OCI-LY1 (cell line): ENCODE results near the gene PTPRN2.

Experiments
- H2AFZ ChIP-seq: fragments of 200-600 bp; sonication (generic), shearing (Covaris generic); 2 replicates; pipeline ENCODE4 v1.6.0; 2014; ENCODE audit warnings: antibody characterized with exemption, mild to moderate bottlenecking, low read length
- H3F3A ChIP-seq: fragments of 200-600 bp; sonication (generic), shearing (Covaris generic); 2 replicates; pipeline ENCODE4 v1.6.0; 2014; ENCODE audit warnings: mild to moderate bottlenecking, antibody characterized with exemption, low read length, moderate library complexity; ENCODE audit not compliant: insufficient read depth
- H3K27ac ChIP-seq: fragments of 200-600 bp; sonication (generic); 2 replicates; pipeline ENCODE4 v1.5.1; 2014; ENCODE audit warnings: low read length, mixed run types, mild to moderate bottlenecking, low read depth; ENCODE audit not compliant: poor library complexity, severe bottlenecking
- H3K27me3 ChIP-seq: fragments of 200-600 bp; sonication (generic); 2 replicates; pipeline ENCODE4 v1.6.0; 2014; ENCODE audit warnings: antibody characterized with exemption, mild to moderate bottlenecking, low read length, moderate library complexity; ENCODE audit not compliant: insufficient read depth
- H3K36me3 ChIP-seq: fragments of 200-600 bp; sonication (generic); 2 replicates; pipeline ENCODE4 v1.6.1; 2014; ENCODE audit warnings: mild to moderate bottlenecking, antibody characterized with exemption, low read length, moderate library complexity, mixed read lengths; ENCODE audit not compliant: insufficient read depth
- H3K4me1 ChIP-seq: fragments of 200-600 bp; sonication (generic); 2 replicates; pipeline ENCODE4 v1.5.1; 2014; ENCODE audit warnings: mild to moderate bottlenecking, low read length, moderate library complexity; ENCODE audit not compliant: insufficient read depth, severe bottlenecking
- H3K4me2 ChIP-seq: fragments of 200-600 bp; sonication (generic), shearing (Covaris generic); 2 replicates; pipeline ENCODE4 v1.6.1; 2014; ENCODE audit warnings: low read length
- H3K4me3 ChIP-seq: fragments of 200-600 bp; sonication (generic); 2 replicates; pipeline ENCODE4 v1.5.1; 2014; ENCODE audit warnings: low read length, low read depth, mild to moderate bottlenecking, mixed read lengths; ENCODE audit not compliant: poor library complexity, severe bottlenecking
- H3K79me2 ChIP-seq: fragments of 200-600 bp; shearing (Covaris generic); 2 replicates; pipeline ENCODE4 v1.6.1; 2016; ENCODE audit warnings: mixed run types, low read length, mixed read lengths; ENCODE audit not compliant: insufficient read depth
- H3K9ac ChIP-seq: fragments of 200-600 bp; sonication (generic), shearing (Covaris generic); 2 replicates; pipeline ENCODE4 v1.6.1; 2014; ENCODE audit warnings: mild to moderate bottlenecking, low read length, mixed read lengths
- H3K9me2 ChIP-seq: fragments of 200-600 bp; sonication (generic), shearing (Covaris generic); 2 replicates; pipeline ENCODE4 v1.6.1; 2014; ENCODE audit warnings: low read depth, mild to moderate bottlenecking, low read length, mixed read lengths
- H3K9me3 ChIP-seq: fragments of 200-600 bp; shearing (Covaris generic); 2 replicates; pipeline ENCODE4 v1.6.1; 2014; ENCODE audit warnings: low read length, mixed read lengths
- H4K20me1 ChIP-seq: fragments of 200-600 bp; sonication (generic), shearing (Covaris generic); 2 replicates; pipeline ENCODE4 v1.6.0; 2016; ENCODE audit warnings: mild to moderate bottlenecking, low read length; ENCODE audit not compliant: insufficient read depth
- CTCF ChIP-seq: fragments of 200-600 bp; sonication (generic), shearing (Covaris generic); IDR thresholded peaks from 2 replicates; pipeline ENCODE4 v1.5.1; 2017; ENCODE audit warnings: mild to moderate bottlenecking, antibody characterized with exemption, low read length, moderate library complexity, mixed read lengths
- EZH2 ChIP-seq: fragments of 200-600 bp; sonication (generic), shearing (Covaris generic); IDR thresholded peaks from 2 replicates; pipeline ENCODE4 v1.8.0; 2017; ENCODE audit warnings: borderline replicate concordance, mixed run types, mild to moderate bottlenecking, antibody characterized with exemption, low read length, moderate library complexity, mixed read lengths

The PTPRN2 gene

GRCh38 chr7:158498443-158499081 lies 89.1 kb downstream of the PTPRN2 start:
- no peaks in the 10 kb centered on the region for H3K36me3 ChIP-seq
- H2AFZ ChIP-seq = peak overlapping the region; percentile 31
- peak overlapping the region; percentile 35; the same call in 1 of the 2 replicates for H3K4me2 ChIP-seq
- peaks cover 70% of the 10 kb centered on the region for H3K4me1 ChIP-seq
- peaks cover 19% of the 10 kb centered on the region for H3F3A ChIP-seq
- H3K27me3 ChIP-seq = no peaks in the 10 kb centered on the region
- peak overlapping the region; percentile 98 for H3K27ac ChIP-seq
- peak overlapping the region; percentile 72 for H3K9ac ChIP-seq
- no peaks in the 10 kb centered on the region for H3K79me2 ChIP-seq
- no peaks in the 10 kb centered on the region for H3K9me2 ChIP-seq
- TF ChIP-seq CTCF = no peak
- no peak for TF ChIP-seq EZH2
- no peaks in the 10 kb centered on the region for H3K9me3 ChIP-seq
- H3K4me3 ChIP-seq = no peak overlapping the region
- no peaks in the 10 kb centered on the region for H4K20me1 ChIP-seq

- Histone ChIP-seq H2AFZ (no peak overlapping the region), H4K20me1 (no peaks in the 10 kb centered on the region), H3K79me2 (no peaks in the 10 kb centered on the region), H3K4me2 (peak overlapping the region; percentile 8; the same call in 1 of the 2 replicates), H3K27me3 (no peaks in the 10 kb centered on the region), H3K4me1 (peaks cover 70% of the 10 kb centered on the region), H3K4me3 (no peak overlapping the region), H3K9me2 (no peaks in the 10 kb centered on the region), H3K27ac (peak overlapping the region; percentile 98), H3K9ac (peak overlapping the region; percentile 22; the same call in 1 of the 2 replicates), H3K9me3 (no peaks in the 10 kb centered on the region), H3K36me3 (no peaks in the 10 kb centered on the region), H3F3A (peaks cover 19% of the 10 kb centered on the region)
- TF ChIP-seq EZH2 (no peak), CTCF (no peak)
These were observed 90.0 kb downstream of the PTPRN2 start for GRCh38 chr7:158497627-158498026.

DNA sequence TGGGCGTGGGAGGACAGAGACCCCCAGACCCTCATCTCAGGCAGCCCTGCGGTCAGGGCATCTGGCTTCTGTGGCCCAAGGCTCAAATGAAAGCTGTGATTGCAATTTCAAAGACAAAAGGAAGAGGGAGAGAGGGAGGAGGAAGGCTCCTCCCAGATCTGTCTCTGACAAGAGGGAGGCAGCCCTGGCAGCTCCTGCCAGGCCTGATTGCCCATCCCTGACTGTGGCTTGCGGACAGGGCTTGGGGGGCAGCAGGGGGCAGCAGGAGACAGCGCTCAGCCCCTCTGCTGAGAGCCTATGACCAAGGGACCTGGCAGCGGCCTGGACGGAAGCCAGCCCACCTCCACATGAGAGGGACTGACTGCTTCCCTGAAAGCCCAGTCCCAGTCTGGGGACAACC lies 91.8 kb downstream of the PTPRN2 start:
- Histone ChIP-seq H4K20me1 (no peaks in the 10 kb centered on the region), H3F3A (peaks cover 19% of the 10 kb centered on the region), H3K9ac (peak overlapping the region; percentile 11; the same call in 1 of the 2 replicates), H3K9me2 (no peaks in the 10 kb centered on the region), H3K27ac (peak overlapping the region; percentile 77), H3K9me3 (no peaks in the 10 kb centered on the region), H3K36me3 (no peaks in the 10 kb centered on the region), H2AFZ (no peak overlapping the region), H3K79me2 (no peaks in the 10 kb centered on the region), H3K27me3 (no peaks in the 10 kb centered on the region), H3K4me3 (no peak overlapping the region), H3K4me1 (peaks cover 59% of the 10 kb centered on the region), H3K4me2 (peak overlapping the region; percentile 22)
- TF ChIP-seq CTCF = peak; percentile 71
- TF ChIP-seq EZH2 = no peak
